IMR-90 (cell line): ENCODE data around the gene APOH. TPM values are rescaled to one million over a fixed set of nuclear protein-coding genes. Genes with fewer than 3 reads are reported as not detected.

ENCODE experiments used
- ATAC-seq: fragments of 200-7000 bp; cut with Tn5 transposase; 2 replicates; pipeline ENCODE4 v1.9.1; 2020; ENCODE audit warnings: low read depth, mild to moderate bottlenecking, moderate library complexity
- BruUV-seq: library from RNA; stranded (reverse); fragments of 400-500 nt; replicated peaks from 2 replicates; lab custom pipeline; 2021; lab: Mats Ljungman, UMichigan
- CTCF ChIA-PET: fragments of 300-600 bp; formaldehyde crosslinking; extraction: SDS; loops from one replicate; lab custom pipeline; 2021; ENCODE audit warnings: antibody characterized with exemption; lab: Yijun Ruan, JAX
- POLR2A ChIA-PET: fragments of 300-600 bp; sonication (Branson Sonifier 250); formaldehyde crosslinking; loops from one replicate; lab custom pipeline; 2022; ENCODE audit warnings: antibody characterized with exemption; ENCODE audit not compliant: unreplicated experiment; lab: Charles Lee
- DNase-seq: peaks from one replicate; pipeline ENCODE4 v3.0.0; 2013
- H2AFZ ChIP-seq: replicated peaks from 2 replicates; pipeline ENCODE3; 2013; ENCODE audit warnings: low read length, mild to moderate bottlenecking; ENCODE audit not compliant: poor library complexity
- H2AK5ac ChIP-seq: 2 replicates; pipeline ENCODE4 v1.6.1; 2013; ENCODE audit warnings: low read depth, low read length, inconsistent platforms
- H2AK9ac ChIP-seq: replicated peaks from 2 replicates; pipeline ENCODE3; 2013; ENCODE audit warnings: mild to moderate bottlenecking, low read depth, low read length, moderate library complexity; ENCODE audit not compliant: poor library complexity
- H2BK120ac ChIP-seq: 2 replicates; pipeline ENCODE4 v1.6.1; 2013; ENCODE audit warnings: low read depth, low read length, inconsistent platforms
- H2BK15ac ChIP-seq: 3 replicates; pipeline ENCODE4 v1.6.1; 2013; ENCODE audit warnings: low read depth, low read length, inconsistent platforms
- H2BK20ac ChIP-seq: 2 replicates; pipeline ENCODE4 v1.6.1; 2013; ENCODE audit warnings: low read depth, mild to moderate bottlenecking, inconsistent platforms, low read length, moderate library complexity
- H2BK5ac ChIP-seq: 2 replicates; pipeline ENCODE4 v1.6.1; 2013; ENCODE audit warnings: mild to moderate bottlenecking, low read depth, low read length, inconsistent platforms; ENCODE audit not compliant: poor library complexity, severe bottlenecking
- H3K14ac ChIP-seq: replicated peaks from 2 replicates; pipeline ENCODE4 v1.6.1; 2013; ENCODE audit warnings: low read depth, low read length, inconsistent platforms
- H3K18ac ChIP-seq: 2 replicates; pipeline ENCODE4 v1.6.1; 2013; ENCODE audit warnings: low read depth, low read length, control low read depth
- H3K23ac ChIP-seq: 2 replicates; pipeline ENCODE4 v1.6.1; 2013; ENCODE audit warnings: low read depth, low read length, inconsistent platforms
- H3K27ac ChIP-seq: 2 replicates; pipeline ENCODE4 v1.5.1; 2013; ENCODE audit warnings: mild to moderate bottlenecking, control low read depth, low read length; ENCODE audit not compliant: insufficient read depth
- H3K27me3 ChIP-seq: 2 replicates; pipeline ENCODE4 v1.6.1; 2013; ENCODE audit warnings: low read length; ENCODE audit not compliant: control insufficient read depth, insufficient read depth
- H3K36me3 ChIP-seq: 2 replicates; pipeline ENCODE4 v1.6.1; 2013; ENCODE audit warnings: low read length, mixed read lengths; ENCODE audit not compliant: control insufficient read depth, insufficient read depth
- H3K4ac ChIP-seq: 2 replicates; pipeline ENCODE4 v1.6.1; 2013; ENCODE audit warnings: low read depth, low read length, inconsistent platforms
- H3K4me1 ChIP-seq: 2 replicates; pipeline ENCODE4 v1.6.1; 2013; ENCODE audit warnings: low read length, mixed read lengths; ENCODE audit not compliant: control insufficient read depth, insufficient read depth
- H3K4me2 ChIP-seq: 2 replicates; pipeline ENCODE4 v1.6.1; 2013; ENCODE audit warnings: low read depth, mild to moderate bottlenecking, control low read depth, low read length, moderate library complexity
- H3K4me3 ChIP-seq: 2 replicates; pipeline ENCODE4 v1.5.1; 2013; ENCODE audit warnings: low read depth, mild to moderate bottlenecking, control low read depth, low read length, moderate library complexity; ENCODE audit not compliant: insufficient read depth
- H3K56ac ChIP-seq: 2 replicates; pipeline ENCODE4 v1.6.1; 2013; ENCODE audit warnings: low read length, inconsistent platforms; ENCODE audit not compliant: insufficient read depth; ENCODE audit errors: extremely low read depth
- H3K79me1 ChIP-seq, 2 experiments: 2 replicates each; pipeline ENCODE4 v1.6.1; 2013; ENCODE audit warnings: low read length in 2 of 2, inconsistent platforms in 1 of 2, low read depth in 1 of 2
- H3K9ac ChIP-seq: 2 replicates; pipeline ENCODE4 v1.6.1; 2013; ENCODE audit warnings: low read depth, low read length, control low read depth
- H3K9me1 ChIP-seq: 2 replicates; pipeline ENCODE4 v1.6.1; 2013; ENCODE audit warnings: low read length, inconsistent platforms; ENCODE audit not compliant: insufficient read depth
- H3K9me3 ChIP-seq: 2 replicates; pipeline ENCODE4 v1.6.1; 2013; ENCODE audit warnings: low read length; ENCODE audit not compliant: control insufficient read depth, insufficient read depth
- H4K20me1 ChIP-seq: 2 replicates; pipeline ENCODE4 v1.6.1; 2013; ENCODE audit warnings: low read length, inconsistent platforms; ENCODE audit not compliant: insufficient read depth
- H4K5ac ChIP-seq: 2 replicates; pipeline ENCODE4 v1.6.1; 2013; ENCODE audit warnings: mild to moderate bottlenecking, low read depth, low read length, control low read depth
- H4K8ac ChIP-seq, 2 experiments: 2 replicates each; pipeline ENCODE4 v1.6.1; 2013; ENCODE audit warnings: low read depth in 2 of 2, low read length in 2 of 2, control low read depth in 1 of 2, inconsistent platforms in 1 of 2
- H4K91ac ChIP-seq: 2 replicates; pipeline ENCODE4 v1.6.1; 2013; ENCODE audit warnings: low read depth, low read length, inconsistent platforms; ENCODE audit not compliant: insufficient read depth
- CTCF ChIP-seq: conservative IDR thresholded peaks from 2 replicates; pipeline ENCODE4 v1.5.1; 2012; ENCODE audit warnings: mild to moderate bottlenecking, low read depth, low read length, improper control_type of control experiment
- NFE2L2 ChIP-seq: fragments of 150-350 bp; IDR thresholded peaks from 2 replicates; pipeline ENCODE4 v1.6.1; 2016; ENCODE audit warnings: low read depth, mild to moderate bottlenecking, low read length
- POLR2A ChIP-seq: IDR thresholded peaks from 2 replicates; pipeline ENCODE4 v1.6.1; 2012; ENCODE audit warnings: mild to moderate bottlenecking, low read depth, low read length
- RAD21 ChIP-seq: IDR thresholded peaks from 2 replicates; pipeline ENCODE4 v1.6.1; 2012; ENCODE audit warnings: low read length, improper control_type of control experiment
- SMC3 ChIP-seq: fragments of 150-350 bp; IDR thresholded peaks from 2 replicates; pipeline ENCODE4 v1.6.1; 2016; ENCODE audit warnings: low read depth, mild to moderate bottlenecking, antibody characterized with exemption, low read length, moderate library complexity
- dilution Hi-C: fragments of 300-500 bp; cut with HindIII; formaldehyde crosslinking; loops from one replicate; pipeline ENCODE4 v1.14.3; 2018; ENCODE audit warnings: low sequenced_read_pairs; ENCODE audit not compliant: unreplicated experiment
- in situ Hi-C: fragments of 300-500 bp; cut with MboI; formaldehyde crosslinking; loops from 3 replicates; pipeline ENCODE4 v1.14.3; 2019; ENCODE audit warnings: low sequenced_read_pairs, inconsistent platforms, mixed read lengths
- intact Hi-C: fragments of 100-400 bp; cut with micrococcal nuclease; formaldehyde crosslinking; loops from 2 replicates; pipeline ENCODE4 v1.10.0; 2022
- microRNA-seq, 2 experiments: library from miRNA; stranded (forward) in 1 of 2; unstranded in 1 of 2; fragments of 10-50 nt in 1 of 2; fragments of <30 nt in 1 of 2; gene quantifications in 1 of 2; microRNA quantifications in 1 of 2; one replicate each; pipeline versions ENCODE3 to v1.1.0; 2013 to 2020; ENCODE audit not compliant: insufficient read depth in 1 of 2, insufficient read length in 1 of 2, unreplicated experiment in 1 of 2
- polyA plus RNA-seq, 3 experiments: library from polyadenylated mRNA; depleted of rRNA; stranded (reverse); fragments of >200 nt; gene quantifications; 2 replicates each; pipeline ENCODE4 v1.2.3, GENCODE V29; 2012; ENCODE audit warnings: low replicate concordance in 1 of 3
- small RNA-seq, 5 experiments: library from RNA; depleted of rRNA; stranded (forward); fragments of <200 nt; gene quantifications; one replicate each; pipeline ENCODE3, GENCODE V24; 2012
- total RNA-seq: library from RNA; depleted of rRNA; stranded (reverse); fragments of >200 nt; gene quantifications from 2 replicates; pipeline ENCODE4 v1.2.3, GENCODE V29; 2012; rRNA removed

The APOH gene
- total and polyA plus RNA-seq, 2 of the 4 experiments (the other 2 are of a cell fraction), result not detected

GRCh38 chr17:66165537-66166123 lies 63.6 kb downstream of the APOH start:
- no peak overlapping the region for H2AK5ac ChIP-seq
- TF ChIP-seq RAD21, result peak; percentile 91
- no peak for TF ChIP-seq NFE2L2
- peak; percentile 92 for TF ChIP-seq SMC3
- TF ChIP-seq CTCF, result peak; percentile 81
- 0 out of 2 replicates have a peak, but pooled peaks have one; percentile 38 for TF ChIP-seq POLR2A
- H3K18ac ChIP-seq, result no peak overlapping the region
- BruUV-seq, result no TSS peak
- H3K4me2 ChIP-seq, result no peak overlapping the region
- no peak overlapping the region for H3K4ac ChIP-seq
- H4K5ac ChIP-seq, result no peak overlapping the region
- no peaks in the 10 kb centered on the region for H3K4me1 ChIP-seq
- H2AFZ ChIP-seq, result no peak overlapping the region
- no peak overlapping the region for H3K4me3 ChIP-seq
- no peak overlapping the region for H2BK15ac ChIP-seq
- H3K9me3 ChIP-seq, result no peaks in the 10 kb centered on the region
- no peak overlapping the region for H3K56ac ChIP-seq
- H3K79me1 ChIP-seq, result no peaks in the 10 kb centered on the region; a peak in 1 of 4 replicates
- H3K27me3 ChIP-seq, result no peaks in the 10 kb centered on the region
- intact Hi-C loops (loop anchor here (1.0 kb wide), 5 partner anchors 604 to 934 kb away; partner anchors contain the start of gene AXIN2), in situ Hi-C loops (loop anchor here (5.0 to 25.0 kb wide), 2 partner anchors 603 to 933 kb away; partner anchors contain the start of gene AXIN2), dilution Hi-C loops (no loop called here)
- ATAC-seq, result peak; percentile 92
- H3K14ac ChIP-seq, result no peak overlapping the region
- no peak overlapping the region for H4K91ac ChIP-seq
- no peaks in the 10 kb centered on the region for H4K20me1 ChIP-seq
- peak; percentile 75 for DNase-seq
- H3K9ac ChIP-seq, result no peak overlapping the region
- H3K23ac ChIP-seq, result no peak overlapping the region
- H3K27ac ChIP-seq, result no peak overlapping the region
- H3K36me3 ChIP-seq, result no peaks in the 10 kb centered on the region
- peaks cover 2% of the 10 kb centered on the region; the same call in 1 of the 2 replicates for H3K9me1 ChIP-seq
- no peak overlapping the region for H2BK120ac ChIP-seq
- H2BK20ac ChIP-seq, result no peak overlapping the region
- CTCF ChIA-PET, result interaction anchor here (0.7 to 1.8 kb wide), 5 partner anchors 12 to 934 kb away, joined by 3 to 11 read pairs (median 3); no protein-coding TSS in a partner anchor
- no peak overlapping the region for H4K8ac ChIP-seq
- no peak overlapping the region for H2BK5ac ChIP-seq
- POLR2A ChIA-PET, result no interaction called here
- H2AK9ac ChIP-seq, result no peak overlapping the region

Small RNA genes within 50 kb of the gene (microRNA-seq; reads per million reads assigned to microRNA genes)
- not detected for gene RNA5SP444 (ENCODE audit: insufficient read depth, insufficient read length)

Small RNA genes within 50 kb of the gene (small RNA-seq; reads per million reads assigned to genes)
- gene RNA5SP444, result 0 to 1.8 (median 0.76) reads per million in 5 experiments

Other genes with a start within 250 kb of the APOH start
- 3.6 and 5.6 TPM in 2 replicates for gene CEP112, start 37.3 kb downstream of the APOH start, total RNA-seq
- 2.5 and 3.0 TPM in 2 replicates for gene CEP112, start 37.3 kb downstream of the APOH start, polyA plus RNA-seq (2012; rRNA removed)
- 31.0 and 36.9 TPM in 2 replicates for gene PRKCA, start 73.2 kb upstream of the APOH start, total RNA-seq
- 42.7 and 46.0 TPM in 2 replicates for gene PRKCA, start 73.2 kb upstream of the APOH start, polyA plus RNA-seq (2012; rRNA removed)